Activated naive CD4-positive, alpha-beta T cell treated with anti-CD3 and anti-CD28 coated beads for 36 hours (primary cell): ENCODE results near the gene SH3BP5. TPM values are rescaled to one million over a fixed set of nuclear protein-coding genes. Genes with fewer than 3 reads are reported as not detected.

ENCODE experiments used
- CTCF ChIA-PET: fragments of 350-600 bp; sonication (Branson Sonifier 250); formaldehyde crosslinking; loops from one replicate; lab custom pipeline; 2021; ENCODE audit warnings: antibody characterized with exemption; lab: Charles Lee
- DNase-seq: peaks from one replicate; pipeline ENCODE4 v3.0.0-alpha.2; 2020
- H3K27ac Mint-ChIP-seq: one replicate; pipeline ENCODE4 v1.8.0; 2021; ENCODE audit warnings: mild to moderate bottlenecking, mixed read lengths
- H3K27me3 Mint-ChIP-seq: one replicate; pipeline ENCODE4 v1.8.0; 2021; ENCODE audit warnings: low read depth, mixed read lengths
- H3K36me3 Mint-ChIP-seq: one replicate; pipeline ENCODE4 v1.8.0; 2021; ENCODE audit warnings: low read depth, mixed read lengths
- H3K4me1 Mint-ChIP-seq: one replicate; pipeline ENCODE4 v1.8.0; 2021; ENCODE audit warnings: low read depth, mixed read lengths
- H3K4me3 Mint-ChIP-seq: one replicate; pipeline ENCODE4 v1.8.0; 2021; ENCODE audit warnings: mild to moderate bottlenecking, moderate library complexity, mixed read lengths
- H3K9me3 Mint-ChIP-seq: one replicate; pipeline ENCODE4 v1.8.0; 2021; ENCODE audit warnings: mixed read lengths
- intact Hi-C: fragments of 100-400 bp; cut with micrococcal nuclease; formaldehyde crosslinking; loops from one replicate; pipeline ENCODE4 v1.15.1; 2023
- total RNA-seq, 2 experiments: library from RNA; stranded (reverse); gene quantifications; one replicate each; pipeline ENCODE4 v1.2.3, GENCODE V29; 2021

Gene SH3BP5
- total RNA-seq, 2 experiments from 2014 or later = 7.9 to 9.0 TPM

- no peaks in the 10 kb centered on the region for H3K9me3 Mint-ChIP-seq
- H3K4me3 Mint-ChIP-seq = no peak overlapping the region
- intact Hi-C loops = no loop called here
- no peak overlapping the region for H3K27ac Mint-ChIP-seq
- CTCF ChIA-PET = interaction anchor here (1.7 to 2.0 kb wide), 3 partner anchors 10 to 55 kb away, joined by 4 to 12 read pairs (median 5); partner anchors contain the start of gene SH3BP5
- H3K36me3 Mint-ChIP-seq = peaks cover 6% of the 10 kb centered on the region
- H3K27me3 Mint-ChIP-seq = no peaks in the 10 kb centered on the region
- no peak for DNase-seq
- peaks cover 70% of the 10 kb centered on the region for H3K4me1 Mint-ChIP-seq
These were observed 9.3 kb downstream of the SH3BP5 start for GRCh38 chr3:15323063-15323462.

GRCh38 chr3:15321349-15321748 is 11.0 kb downstream of the SH3BP5 start:
- Mint-ChIP-seq H3K27ac (no peak overlapping the region), H3K4me1 (peaks cover 66% of the 10 kb centered on the region)
- intact Hi-C loops = no loop called here

GRCh38 chr3:15319575-15319974 is 12.8 kb downstream of the SH3BP5 start:
- Mint-ChIP-seq H3K27me3 (no peaks in the 10 kb centered on the region), H3K4me1 (peaks cover 60% of the 10 kb centered on the region), H3K9me3 (no peaks in the 10 kb centered on the region), H3K4me3 (no peak overlapping the region), H3K27ac (no peak overlapping the region), H3K36me3 (no peaks in the 10 kb centered on the region)
- CTCF ChIA-PET = interaction anchor here (0.6 to 2.5 kb wide), 8 partner anchors 8 to 52 kb away, joined by 3 to 12 read pairs (median 5); partner anchors contain the start of gene SH3BP5
- DNase-seq = no peak
- intact Hi-C loops = loop anchor here (10.0 kb wide), 2 partner anchors 1055 to 1205 kb away; no protein-coding TSS in a partner anchor

More at GRCh38 chr3:15321349-15321748, 11.0 kb downstream of the SH3BP5 start:
- H3K27me3 Mint-ChIP-seq = no peaks in the 10 kb centered on the region
- H3K4me3 Mint-ChIP-seq = no peak overlapping the region
- H3K9me3 Mint-ChIP-seq = no peaks in the 10 kb centered on the region
- CTCF ChIA-PET = interaction anchor here (0.6 to 2.5 kb wide), 7 partner anchors 9 to 54 kb away, joined by 3 to 12 read pairs (median 6); partner anchors contain the start of gene SH3BP5
- no peaks in the 10 kb centered on the region for H3K36me3 Mint-ChIP-seq
- no peak for DNase-seq

GRCh38 chr3:15319136-15319535 is 13.2 kb downstream of the SH3BP5 start:
- H3K9me3 Mint-ChIP-seq = no peaks in the 10 kb centered on the region
- no peak overlapping the region for H3K27ac Mint-ChIP-seq
- intact Hi-C loops = loop anchor here (10.0 kb wide), 2 partner anchors 1056 to 1206 kb away; no protein-coding TSS in a partner anchor
- no peak for DNase-seq
- no peak overlapping the region for H3K4me3 Mint-ChIP-seq
- CTCF ChIA-PET = interaction anchor here (0.6 to 2.5 kb wide), 7 partner anchors 8 to 51 kb away, joined by 3 to 12 read pairs (median 5); partner anchors contain the start of gene SH3BP5
- H3K4me1 Mint-ChIP-seq = peaks cover 62% of the 10 kb centered on the region
- H3K27me3 Mint-ChIP-seq = no peaks in the 10 kb centered on the region
- H3K36me3 Mint-ChIP-seq = no peaks in the 10 kb centered on the region

GRCh38 chr3:15318661-15319060 is 13.7 kb downstream of the SH3BP5 start:
- Mint-ChIP-seq H3K4me1 (peaks cover 63% of the 10 kb centered on the region), H3K9me3 (no peaks in the 10 kb centered on the region), H3K36me3 (no peaks in the 10 kb centered on the region), H3K27ac (no peak overlapping the region), H3K4me3 (no peak overlapping the region), H3K27me3 (no peaks in the 10 kb centered on the region)
- no peak for DNase-seq
- intact Hi-C loops = loop anchor here (10.0 kb wide), 2 partner anchors 1056 to 1206 kb away; no protein-coding TSS in a partner anchor
- CTCF ChIA-PET = interaction anchor here (0.8 to 1.7 kb wide), 3 partner anchors 9 to 51 kb away, joined by 3 to 8 read pairs (median 6); no protein-coding TSS in a partner anchor

GRCh38 chr3:15316998-15317435 is 15.4 kb downstream of the SH3BP5 start:
- Mint-ChIP-seq H3K27ac (no peak overlapping the region), H3K27me3 (no peaks in the 10 kb centered on the region), H3K36me3 (no peaks in the 10 kb centered on the region), H3K9me3 (no peaks in the 10 kb centered on the region), H3K4me1 (peaks cover 71% of the 10 kb centered on the region), H3K4me3 (no peak overlapping the region)
- DNase-seq = no peak
- intact Hi-C loops = loop anchor here (10.0 kb wide), 2 partner anchors 1058 to 1208 kb away; no protein-coding TSS in a partner anchor
- CTCF ChIA-PET = interaction anchor here (1.1 to 1.7 kb wide), 5 partner anchors 9 to 47 kb away, joined by 3 to 6 read pairs (median 3); no protein-coding TSS in a partner anchor

GRCh38 chr3:15315003-15315402 is 17.4 kb downstream of the SH3BP5 start:
- Mint-ChIP-seq H3K4me3 (no peak overlapping the region), H3K27ac (no peak overlapping the region), H3K9me3 (no peaks in the 10 kb centered on the region), H3K27me3 (no peaks in the 10 kb centered on the region), H3K4me1 (peaks cover 75% of the 10 kb centered on the region), H3K36me3 (no peaks in the 10 kb centered on the region)
- peak; percentile 50 for DNase-seq
- CTCF ChIA-PET = interaction anchor here (0.8 to 1.2 kb wide), 3 partner anchors 27 to 47 kb away, joined by 3 to 4 read pairs (median 3); no protein-coding TSS in a partner anchor
- intact Hi-C loops = loop anchor here (10.0 kb wide), 2 partner anchors 1060 to 1210 kb away; no protein-coding TSS in a partner anchor

- CTCF ChIA-PET = interaction anchor here (0.8 to 1.0 kb wide), 3 partner anchors 26 to 45 kb away, joined by 3 read pairs; no protein-coding TSS in a partner anchor
These were observed 18.1 kb downstream of the SH3BP5 start for GRCh38 chr3:15314276-15314675.

GRCh38 chr3:15313461-15313860 is 18.9 kb downstream of the SH3BP5 start:
- DNase-seq = peak; percentile 36
- Mint-ChIP-seq H3K27ac (no peak overlapping the region), H3K27me3 (no peaks in the 10 kb centered on the region), H3K9me3 (no peaks in the 10 kb centered on the region), H3K4me1 (peaks cover 75% of the 10 kb centered on the region), H3K4me3 (no peak overlapping the region), H3K36me3 (no peaks in the 10 kb centered on the region)
- CTCF ChIA-PET = no interaction called here
- intact Hi-C loops = loop anchor here (5.0 to 10.0 kb wide), 3 partner anchors 289 to 1211 kb away; partner anchors contain the start of genes BTD and HACL1

More at GRCh38 chr3:15314276-15314675, 18.1 kb downstream of the SH3BP5 start:
- no peak overlapping the region for H3K4me3 Mint-ChIP-seq
- no peak for DNase-seq
- no peaks in the 10 kb centered on the region for H3K27me3 Mint-ChIP-seq
- no peaks in the 10 kb centered on the region for H3K36me3 Mint-ChIP-seq
- no peak overlapping the region for H3K27ac Mint-ChIP-seq
- peaks cover 75% of the 10 kb centered on the region for H3K4me1 Mint-ChIP-seq
- H3K9me3 Mint-ChIP-seq = no peaks in the 10 kb centered on the region
- intact Hi-C loops = loop anchor here (5.0 to 10.0 kb wide), 3 partner anchors 288 to 1211 kb away; partner anchors contain the start of genes BTD and HACL1

GRCh38 chr3:15312550-15312949 is 19.8 kb downstream of the SH3BP5 start:
- Mint-ChIP-seq H3K4me1 (peaks cover 80% of the 10 kb centered on the region), H3K4me3 (no peak overlapping the region), H3K27me3 (no peaks in the 10 kb centered on the region), H3K27ac (no peak overlapping the region), H3K9me3 (no peaks in the 10 kb centered on the region), H3K36me3 (no peaks in the 10 kb centered on the region)
- intact Hi-C loops = loop anchor here (5.0 to 10.0 kb wide), 3 partner anchors 290 to 1212 kb away; partner anchors contain the start of genes BTD and HACL1
- no peak for DNase-seq
- CTCF ChIA-PET = interaction anchor here (0.6 to 2.7 kb wide), 5 partner anchors 8 to 1180 kb away, joined by 3 to 11 read pairs (median 3); partner anchors contain the start of gene SH3BP5

GRCh38 chr3:15310491-15311370 is 21.7 kb downstream of the SH3BP5 start:
- peak overlapping the region; percentile 95 for H3K27ac Mint-ChIP-seq
- H3K9me3 Mint-ChIP-seq = no peaks in the 10 kb centered on the region
- CTCF ChIA-PET = interaction anchor here (0.6 to 2.7 kb wide), 11 partner anchors 9 to 208 kb away, joined by 3 to 14 read pairs (median 3); partner anchors contain the start of gene SH3BP5
- no peaks in the 10 kb centered on the region for H3K36me3 Mint-ChIP-seq
- intact Hi-C loops = loop anchor here (1.0 to 10.0 kb wide), 9 partner anchors 18 to 1214 kb away; partner anchors contain the start of genes BTD, HACL1 and SH3BP5
- DNase-seq = peak; percentile 90
- H3K27me3 Mint-ChIP-seq = no peaks in the 10 kb centered on the region
- H3K4me3 Mint-ChIP-seq = peak overlapping the region; percentile 41
- H3K4me1 Mint-ChIP-seq = peaks cover 66% of the 10 kb centered on the region
